Spleen (tissue), 11 donors: ENCODE results near the gene CNTNAP5. TPM values are rescaled to one million over a fixed set of nuclear protein-coding genes. Genes with fewer than 3 reads are reported as not detected.

Source experiments
- DNase-seq: peaks from one replicate; pipeline ENCODE4 v3.0.0-alpha.2; 2020
- H3K27ac ChIP-seq, 8 donors: fragments of 200-600 bp; sonication (generic) in 7 of 8; 1 replicate in 4 of 8; 2 replicates in 4 of 8; pipeline versions ENCODE4 v1.5.0 to v1.8.0; 2016 to 2021; ENCODE audit warnings: inconsistent platforms in 4 of 8, mild to moderate bottlenecking in 4 of 8, moderate library complexity in 1 of 8
- H3K27me3 ChIP-seq, 7 donors: fragments of 200-600 bp; sonication (generic) in 6 of 7; replicated peaks in 1 of 7; 1 replicate in 4 of 7; 2 replicates in 3 of 7; pipeline versions ENCODE4 v1.5.0 to v1.8.0; 2016 to 2021; ENCODE audit warnings: inconsistent platforms in 3 of 7, mild to moderate bottlenecking in 1 of 7
- H3K36me3 ChIP-seq, 6 donors: fragments of 200-600 bp; sonication (generic) in 5 of 6; 1 replicate in 4 of 6; 2 replicates in 2 of 6; pipeline versions ENCODE4 v1.5.0 to v1.8.0; 2016 to 2021; ENCODE audit warnings: inconsistent platforms in 2 of 6
- H3K4me1 ChIP-seq, 6 donors: fragments of 200-600 bp; sonication (generic) in 5 of 6; 1 replicate in 3 of 6; 2 replicates in 3 of 6; pipeline versions ENCODE4 v1.5.0 to v1.8.0; 2016 to 2021; ENCODE audit warnings: inconsistent platforms in 3 of 6
- H3K4me3 ChIP-seq, 8 donors: fragments of 200-600 bp; sonication (generic) in 7 of 8; 1 replicate in 4 of 8; 2 replicates in 4 of 8; pipeline versions ENCODE4 v1.5.0 to v1.8.0; 2016 to 2021; ENCODE audit warnings: inconsistent platforms in 4 of 8, mild to moderate bottlenecking in 4 of 8, moderate library complexity in 2 of 8
- H3K9me3 ChIP-seq, 8 donors: fragments of 200-600 bp; sonication (generic) in 7 of 8; 1 replicate in 4 of 8; 2 replicates in 4 of 8; pipeline versions ENCODE4 v1.5.0 to v1.8.0; 2016 to 2021; ENCODE audit warnings: inconsistent platforms in 4 of 8
- CTCF ChIP-seq, 11 experiments: fragments of 200-600 bp in 7 of 11; fragments of 450-650 bp in 4 of 11; sonication (generic) in 4 of 11; IDR thresholded peaks in 8 of 11; conservative IDR thresholded peaks in 3 of 11; 1 replicate in 7 of 11; 2 replicates in 4 of 11; pipeline versions ENCODE4 v1.4.0 to v1.8.0; 2016 to 2021; ENCODE audit warnings: antibody characterized with exemption in 11 of 11, inconsistent platforms in 4 of 11, mild to moderate bottlenecking in 1 of 11
- POLR2A ChIP-seq, 3 donors: fragments of 450-650 bp; IDR thresholded peaks; one replicate each; pipeline ENCODE4 v1.5.1; 2017; ENCODE audit warnings: antibody characterized with exemption in 3 of 3, mild to moderate bottlenecking in 1 of 3
- POLR2AphosphoS5 ChIP-seq, 3 donors: sonication (generic); formaldehyde crosslinking; IDR thresholded peaks; one replicate each; pipeline ENCODE4 v1.5.1; 2017; ENCODE audit warnings: antibody characterized with exemption in 3 of 3
- WGBS, 5 donors: extraction: QIAGEN DNeasy Blood & Tissue Kit in 3 of 5; methylation state at CpG; one replicate each; pipeline versions ENCODE4 v1.1.5 to v1.1.7; 2013 to 2018; 5-methylcytosine and 5-hydroxymethylcytosine counted together
- intact Hi-C: fragments of 100-400 bp; cut with DNase I; formaldehyde crosslinking; loops from one replicate; pipeline ENCODE4 v1.15.0; 2023; ENCODE audit warnings: low total_unique reads
- polyA plus RNA-seq, 3 donors: library from polyadenylated mRNA; stranded (reverse); fragments of 200-250 nt; gene quantifications; one replicate each; pipeline ENCODE4 v1.2.1, GENCODE V29; 2013
- total RNA-seq, 7 donors: library from RNA; depleted of rRNA in 3 of 7; stranded (reverse); fragments of >200 nt in 3 of 7; fragmentation: NEBNext Ultra II Directional in 4 of 7; extraction: Animal tissue kit (Norgen Biotek cat#: 25700) in 4 of 7; gene quantifications; one replicate each; pipeline versions ENCODE4 v1.1.0 to v1.2.1, GENCODE V29; 2016 to 2021
- donor health status: healthy with polysubstance abuse.
- donor health status: DM: no; HTN: no; CAD: no; lungs with moderate emphysema.
- donor health status: DM: no; HTN: no; CAD: no.
- donor health status: Bipolar disorder and iron deficiency.
- donor health status: healthy.
- donor health status: DM: no; HTN: no; CAD: no.
- donor health status: DM: yes; HTN: yes; CAD: no.

The CNTNAP5 gene
- total and polyA plus RNA-seq, 10 donors = 0.18 TPM; not detected in 9

- no peak overlapping the region for H3K4me3 ChIP-seq
- H3K4me1 ChIP-seq = no peaks in the 10 kb centered on the region
Measured at GRCh38 chr2:124560592-124561112, 535.6 kb downstream of the CNTNAP5 start.

GRCh38 chr2:124561486-124561885 lies 536.4 kb downstream of the CNTNAP5 start:
- Histone ChIP-seq H3K4me1 (no peaks in the 10 kb centered on the region), H3K4me3 (no peak overlapping the region), H3K27ac (no peak overlapping the region), H3K36me3 (no peaks in the 10 kb centered on the region), H3K9me3 (peaks cover 0 to 9% (median 0%) of the 10 kb centered on the region in 8 donors), H3K27me3 (no peaks in the 10 kb centered on the region)
- DNase-seq = no peak
- intact Hi-C loops = no loop called here
- TF ChIP-seq POLR2A (IDR thresholded peaks at IDR 0.05) (no peak), POLR2AphosphoS5 (IDR thresholded peaks at IDR 0.05) (no peak), CTCF (IDR thresholded peaks at IDR 0.05 in 8 of 11, conservative IDR thresholded peaks at IDR 0.05 in 3 of 11) (no peak)
- WGBS, 5 donors = 79 to 88% (median 85%) methylated on average over 2 of the region's 2 CpGs

More at GRCh38 chr2:124560592-124561112, 535.6 kb downstream of the CNTNAP5 start:
- intact Hi-C loops = no loop called here
- no peak overlapping the region for H3K27ac ChIP-seq
- peaks cover 0 to 3% (median 0%) of the 10 kb centered on the region in 8 donors for H3K9me3 ChIP-seq
- no peaks in the 10 kb centered on the region for H3K36me3 ChIP-seq
- no peak for TF ChIP-seq POLR2A (IDR thresholded peaks at IDR 0.05)
- no peak for TF ChIP-seq CTCF (IDR thresholded peaks at IDR 0.05 in 8 of 11, conservative IDR thresholded peaks at IDR 0.05 in 3 of 11)
- TF ChIP-seq POLR2AphosphoS5 (IDR thresholded peaks at IDR 0.05) = no peak
- 46 to 73% (median 63%) methylated on average over 4 of the region's 4 CpGs for WGBS, 5 donors
- no peak for DNase-seq
- no peaks in the 10 kb centered on the region for H3K27me3 ChIP-seq

GRCh38 chr2:124563426-124563825 lies 538.3 kb downstream of the CNTNAP5 start:
- H3K9me3 ChIP-seq = peaks cover 0 to 15% (median 0%) of the 10 kb centered on the region in 8 donors
- H3K27me3 ChIP-seq = no peaks in the 10 kb centered on the region
- no peak for TF ChIP-seq POLR2AphosphoS5 (IDR thresholded peaks at IDR 0.05)
- TF ChIP-seq CTCF (IDR thresholded peaks at IDR 0.05 in 8 of 11, conservative IDR thresholded peaks at IDR 0.05 in 3 of 11) = no peak
- no peak for TF ChIP-seq POLR2A (IDR thresholded peaks at IDR 0.05)
- H3K4me1 ChIP-seq = no peaks in the 10 kb centered on the region
- no peak for DNase-seq
- no peaks in the 10 kb centered on the region for H3K36me3 ChIP-seq
- H3K27ac ChIP-seq = no peak overlapping the region
- intact Hi-C loops = no loop called here
- H3K4me3 ChIP-seq = no peak overlapping the region

GRCh38 chr2:124566518-124566970 lies 541.5 kb downstream of the CNTNAP5 start:
- H3K36me3 ChIP-seq = no peaks in the 10 kb centered on the region
- peaks cover 0 to 15% (median 0%) of the 10 kb centered on the region in 8 donors for H3K9me3 ChIP-seq
- H3K4me1 ChIP-seq = no peaks in the 10 kb centered on the region
- no peak for TF ChIP-seq CTCF (IDR thresholded peaks at IDR 0.05 in 8 of 11, conservative IDR thresholded peaks at IDR 0.05 in 3 of 11)
- TF ChIP-seq POLR2A (IDR thresholded peaks at IDR 0.05) = no peak
- no peak for TF ChIP-seq POLR2AphosphoS5 (IDR thresholded peaks at IDR 0.05)
- no peaks in the 10 kb centered on the region for H3K27me3 ChIP-seq
- H3K4me3 ChIP-seq = no peak overlapping the region
- H3K27ac ChIP-seq = no peak overlapping the region
- no peak for DNase-seq
- intact Hi-C loops = no loop called here
